HG03439 (cell line): Measurements from ENCODE around the gene SERINC1.
"Not testable (repeated sequence)": the region's sequence is repeated elsewhere in the genome, so short reads cannot be mapped to it uniquely, and the experiment has no call there.

ENCODE experiments used
- ATAC-seq: cut with Tn5 transposase; IDR thresholded peaks from one replicate; pipeline ENCODE4 v1.9.1; 2021; ENCODE audit warnings: mild to moderate bottlenecking, moderate library complexity; ENCODE audit not compliant: unreplicated experiment

The SERINC1 gene

DNA sequence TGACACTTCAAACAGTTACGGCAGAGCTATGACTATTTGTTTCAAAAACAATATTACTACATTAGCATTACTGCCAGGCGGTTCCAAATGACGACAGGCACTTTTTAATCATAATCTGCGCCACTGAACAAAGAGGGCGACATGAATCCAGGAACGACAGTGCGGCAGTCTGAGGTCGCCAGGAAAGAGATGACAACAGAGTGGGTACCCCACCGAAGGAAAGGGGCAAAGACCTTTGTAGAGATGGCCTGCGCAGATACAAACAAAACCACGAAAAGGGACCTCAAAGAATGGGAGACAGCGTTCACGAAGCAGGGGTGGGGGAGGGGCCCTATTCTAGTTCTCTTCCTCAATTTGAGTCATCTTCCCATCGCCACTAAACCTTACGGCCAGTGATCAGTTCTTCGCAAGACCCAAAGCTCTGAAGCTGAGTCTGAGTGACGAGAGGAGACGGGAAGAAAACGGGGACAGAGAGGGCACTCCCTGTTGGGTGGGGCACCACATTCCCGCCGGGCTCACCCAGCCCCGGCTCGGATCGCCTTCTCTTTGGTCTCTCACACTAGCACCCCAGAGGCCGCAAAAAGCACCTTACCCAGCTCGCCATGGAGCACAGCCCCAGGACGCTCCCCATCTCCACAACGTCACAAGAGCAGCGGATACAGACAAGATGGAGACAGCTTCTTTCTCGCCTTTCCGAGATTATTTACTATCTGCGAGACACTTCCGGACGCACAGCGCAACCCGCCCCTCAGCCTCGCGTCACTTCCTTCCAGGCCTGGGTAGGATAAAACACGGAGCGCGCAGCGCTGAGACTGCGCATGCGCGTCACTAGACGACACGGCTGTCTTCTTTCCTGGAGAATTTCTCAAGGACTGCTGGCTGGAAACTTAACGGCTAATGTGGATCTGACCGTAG is at the start of gene SERINC1:
SERINC1 (minus strand) TSS at position 701 of the 915 bp plus-strand sequence; CDS start at position 631, 70 bp downstream.
- peak; percentile 99 for ATAC-seq

DNA sequence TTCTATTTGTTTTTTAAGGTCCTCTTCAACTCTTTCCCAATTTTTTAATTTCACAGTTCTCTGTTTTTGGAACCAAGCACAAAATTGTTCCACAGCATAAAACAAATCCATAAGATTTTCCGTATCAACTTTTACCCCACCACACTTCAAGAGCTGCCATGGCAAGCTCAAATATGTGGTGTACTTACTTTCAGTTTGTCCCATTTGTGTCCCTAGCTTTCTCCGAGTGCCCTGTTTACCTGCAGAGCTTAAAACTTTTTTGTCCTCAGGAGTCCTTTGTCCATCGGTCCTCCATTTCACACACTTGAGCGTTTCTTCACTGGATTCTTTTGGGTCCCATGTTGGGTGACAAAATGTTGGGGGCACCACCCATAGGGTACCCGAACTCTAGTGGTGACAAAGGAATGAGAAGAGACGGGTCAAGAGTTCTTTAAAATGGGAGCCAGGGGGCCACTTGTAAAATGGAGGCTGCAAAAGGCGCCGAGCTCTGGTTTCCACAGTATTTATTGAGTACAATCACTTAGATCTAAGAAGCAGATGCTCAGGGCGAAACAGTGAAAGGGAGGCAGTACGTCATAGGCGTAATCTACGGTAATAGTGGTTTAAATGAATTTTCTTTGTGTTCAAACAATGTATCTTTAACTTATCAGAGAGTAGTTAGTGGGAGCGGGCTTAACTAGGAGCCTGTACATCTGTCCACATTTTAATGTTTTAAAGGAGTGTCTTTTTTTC is 39.8 kb upstream of the SERINC1 start:
- ATAC-seq, result no peak

DNA sequence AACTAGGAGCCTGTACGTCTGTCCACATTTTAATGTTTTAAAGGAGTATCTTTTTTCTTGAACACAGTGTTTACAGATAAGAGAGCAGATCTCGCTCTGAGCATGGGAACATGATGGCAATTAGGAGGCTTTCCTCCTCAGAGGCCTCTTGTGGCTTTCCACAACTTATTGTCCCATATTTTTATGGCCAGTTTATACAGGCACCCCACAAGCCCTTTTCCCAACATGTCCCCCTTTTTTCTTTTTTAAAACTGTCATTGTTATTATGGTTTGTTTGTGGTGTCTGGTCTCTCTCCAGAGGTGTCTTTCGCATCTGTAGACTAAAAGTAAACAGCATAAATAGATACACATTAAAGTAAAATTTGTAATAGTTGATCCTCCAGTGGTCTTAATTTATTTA is 33.6 kb upstream of the SERINC1 start:
- ATAC-seq, result not testable (repeated sequence)

GRCh38 chr6:122501475-122501874 is 29.9 kb upstream of the SERINC1 start:
- ATAC-seq, result no peak

DNA sequence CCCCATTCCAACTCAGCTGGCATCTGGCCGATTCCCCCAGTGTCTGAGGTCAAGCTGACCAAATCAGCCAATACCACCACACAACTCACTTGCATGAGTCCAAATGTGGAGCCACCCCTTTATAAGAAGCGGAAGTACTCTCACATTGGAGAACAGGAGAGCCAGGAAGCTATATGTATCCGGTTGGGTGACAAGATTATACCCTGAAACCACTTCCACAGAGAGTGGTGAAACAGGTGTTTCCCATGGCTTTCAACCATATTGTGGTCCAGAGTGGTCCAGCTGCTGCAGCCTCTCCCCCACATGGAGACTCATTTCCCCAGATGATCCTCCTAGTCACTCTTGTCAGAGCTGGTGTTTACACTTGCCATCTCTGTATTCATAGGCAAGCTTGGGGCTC is 24.0 kb upstream of the SERINC1 start:
- ATAC-seq, result no peak

DNA sequence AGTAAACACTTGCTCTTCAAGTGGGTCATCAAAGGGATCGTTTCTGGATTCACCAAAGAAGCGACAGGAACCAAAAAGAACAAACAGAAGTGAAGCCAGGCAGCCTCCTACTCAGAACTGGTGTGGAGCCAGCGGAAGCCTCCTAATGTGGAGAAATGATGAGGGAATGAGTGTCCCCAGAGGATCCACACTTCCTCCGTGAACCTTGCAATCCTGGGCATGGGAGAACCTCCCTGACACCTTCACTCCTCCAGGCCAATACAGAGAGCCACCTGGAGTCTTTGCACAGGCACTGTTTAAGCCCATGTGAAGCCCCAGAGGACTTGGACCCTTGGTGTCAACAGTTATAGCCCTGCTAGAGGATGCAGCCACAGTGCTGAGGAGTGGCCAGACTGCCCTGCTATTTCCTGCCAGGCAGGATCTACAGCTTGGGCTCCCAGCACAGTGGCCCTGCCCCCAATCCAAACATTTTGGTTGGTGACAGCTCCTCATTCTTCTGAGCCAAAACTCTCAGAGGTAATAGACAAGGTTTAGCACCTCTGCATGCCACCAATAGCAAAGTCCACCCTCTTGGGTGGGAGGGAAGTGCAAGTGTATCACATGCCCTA is 23.2 kb upstream of the SERINC1 start:
- no peak for ATAC-seq

DNA sequence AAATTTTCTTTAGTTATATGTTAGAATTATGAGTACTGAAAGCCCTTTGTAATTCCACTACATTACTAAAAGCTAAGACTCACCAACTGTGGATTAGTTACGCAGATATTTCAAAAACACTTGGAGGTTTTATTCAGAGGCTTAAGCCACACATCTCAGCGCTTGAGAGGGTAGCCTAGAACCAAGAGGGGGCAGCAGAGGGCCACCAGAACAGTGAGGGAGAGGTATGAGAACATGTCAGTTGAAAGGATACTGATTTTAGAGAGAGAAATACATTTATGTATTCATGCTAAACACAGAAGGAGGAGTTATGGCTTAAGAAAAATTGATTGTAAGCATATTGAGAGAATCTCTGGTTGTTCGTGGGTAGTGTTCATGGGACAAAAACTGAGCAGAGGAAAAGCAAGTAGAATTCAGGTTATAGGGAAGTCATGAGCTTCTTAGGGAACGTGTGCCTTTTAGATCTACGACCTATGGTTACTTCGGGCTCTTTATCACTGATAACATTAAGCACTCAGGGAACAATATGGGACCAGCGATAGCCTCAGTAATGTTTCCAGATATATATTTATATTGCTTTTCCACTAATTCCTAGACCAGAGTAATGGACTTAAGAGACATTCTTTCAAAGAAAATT is 20.4 kb upstream of the SERINC1 start:
- peak; percentile 97 for ATAC-seq

DNA sequence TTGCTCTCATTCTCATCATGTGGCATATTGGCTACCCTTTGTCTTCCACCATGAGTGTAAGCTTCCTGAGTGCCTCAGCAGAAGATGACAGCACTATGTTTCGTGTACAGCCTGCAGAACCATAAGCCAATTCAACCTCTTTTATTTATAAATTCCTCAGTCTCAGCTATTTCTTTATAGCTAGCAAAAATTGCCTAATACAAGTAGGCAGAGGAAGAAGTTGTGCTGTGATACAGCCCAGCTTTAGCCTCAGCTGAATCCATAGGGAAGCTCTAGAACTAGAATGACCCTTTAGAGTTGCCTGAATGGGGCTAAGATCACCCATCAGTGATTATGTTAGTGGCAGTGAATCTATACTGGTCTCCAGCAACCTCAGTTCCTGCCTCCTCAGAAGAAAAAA is 19.0 kb upstream of the SERINC1 start:
- ATAC-seq, result no peak

GRCh38 chr6:122484760-122485159 is 13.2 kb upstream of the SERINC1 start:
- ATAC-seq, result peak; percentile 74

DNA sequence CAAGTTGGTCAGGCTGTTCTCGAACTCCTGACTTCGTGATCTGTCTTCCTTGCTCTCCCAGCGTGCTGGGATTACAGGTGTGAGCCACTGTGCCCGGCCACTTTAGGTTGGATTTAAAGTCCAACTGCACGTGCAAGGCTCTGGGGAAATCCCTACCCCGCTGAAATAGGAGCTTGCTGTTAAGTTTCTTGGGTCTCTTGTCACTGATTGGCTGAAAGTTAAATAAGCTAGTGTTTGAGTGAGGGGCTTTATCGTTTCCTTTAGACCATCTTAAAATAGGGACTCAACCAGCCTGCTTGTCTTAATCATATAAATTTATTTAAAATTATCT is 11.1 kb upstream of the SERINC1 start:
- ATAC-seq, result no peak

DNA sequence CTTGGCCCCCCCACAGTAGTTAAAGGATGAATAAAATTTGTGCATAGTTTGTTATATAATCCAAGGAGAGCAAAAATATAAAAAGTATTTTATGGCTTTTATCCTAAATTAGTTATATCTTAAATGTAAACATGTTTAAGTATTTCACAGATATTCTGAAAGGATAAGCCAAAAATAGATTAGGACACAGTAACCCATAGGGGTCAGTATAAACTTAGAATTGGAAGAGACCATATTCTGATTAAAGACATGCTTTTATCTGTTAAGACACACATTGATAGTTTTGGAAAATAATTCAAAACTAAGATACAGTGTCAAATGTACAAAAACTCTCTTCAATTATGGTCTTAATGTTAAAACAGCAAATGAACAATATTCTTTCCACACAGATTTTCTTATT is 4.5 kb upstream of the SERINC1 start:
- no peak for ATAC-seq

DNA sequence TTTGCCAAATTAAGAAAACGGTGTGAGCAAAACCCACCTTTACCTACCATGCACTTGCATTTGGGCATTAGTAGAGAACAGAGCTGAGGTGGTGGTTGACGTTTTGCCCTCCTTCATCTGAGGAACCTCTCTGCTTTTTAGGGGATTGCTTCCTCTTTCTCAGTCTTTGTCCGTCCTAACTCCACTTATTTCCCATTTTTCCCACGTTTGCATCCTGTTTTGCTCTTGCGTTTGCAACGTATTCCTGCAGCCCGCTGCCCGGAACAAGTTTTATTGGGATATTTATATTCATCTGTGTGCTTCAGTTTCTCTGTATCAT is 374 bp upstream of the SERINC1 start:
- ATAC-seq, result peak; percentile 56

DNA sequence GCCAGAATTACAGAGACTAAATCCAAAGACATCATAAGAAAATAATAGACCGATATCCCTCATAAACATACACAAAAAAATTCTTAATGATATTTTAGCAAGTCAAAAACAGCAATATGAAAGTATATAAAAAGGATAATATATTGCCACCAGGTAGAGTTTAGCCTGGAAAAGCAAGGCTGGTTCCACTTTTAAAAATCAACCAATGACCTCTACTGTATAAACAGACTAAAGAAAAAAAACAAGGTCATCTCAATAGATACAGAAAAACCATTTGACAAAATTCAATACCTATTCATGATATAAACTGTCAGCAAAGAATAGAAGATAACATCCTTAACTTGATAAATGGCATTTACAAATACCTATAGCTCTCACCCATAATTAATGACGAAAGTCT is 9.7 kb downstream of the SERINC1 start:
- no peak for ATAC-seq

- ATAC-seq, result not testable (repeated sequence)
Measured at GRCh38 chr6:122459865-122460416, 11.7 kb downstream of the SERINC1 start.

DNA sequence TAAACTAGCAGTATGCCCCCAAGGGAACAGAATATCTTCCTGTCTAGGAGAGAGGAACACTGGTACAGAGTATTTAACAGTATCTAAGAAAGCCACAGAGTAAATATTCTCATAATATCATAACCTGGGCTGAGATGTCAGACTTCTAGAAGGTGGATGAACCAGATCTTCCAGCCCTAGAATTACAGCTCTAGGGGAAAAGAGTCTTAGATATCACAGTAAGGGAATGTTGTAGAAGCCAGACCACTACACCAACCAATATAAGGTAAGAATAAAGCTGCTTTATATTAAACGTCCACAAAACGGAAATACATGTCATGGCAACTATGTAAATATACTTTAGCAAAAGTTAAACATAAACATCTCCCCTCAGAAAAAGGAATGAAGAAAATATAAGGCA is 12.4 kb downstream of the SERINC1 start:
- ATAC-seq, result no peak

DNA sequence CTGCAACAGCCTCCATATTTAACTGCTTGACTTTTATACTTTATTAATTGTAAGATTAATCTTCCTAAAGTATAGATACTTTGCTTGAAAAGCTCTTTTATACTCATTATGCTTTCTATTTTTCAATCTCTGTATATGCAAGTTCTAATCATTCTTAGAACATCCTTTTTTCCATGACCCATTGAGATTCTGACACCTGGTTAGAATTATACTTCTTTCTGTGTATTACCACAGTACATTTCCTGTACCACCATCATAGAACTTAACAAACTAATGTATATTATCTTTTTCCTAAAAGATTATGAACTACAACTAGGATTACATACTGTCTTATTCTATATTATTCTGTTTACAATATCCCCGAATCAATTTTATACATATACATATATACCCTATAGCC is 13.5 kb downstream of the SERINC1 start:
- ATAC-seq, result no peak

- not testable (repeated sequence) for ATAC-seq
Measured at GRCh38 chr6:122455116-122455515, 16.5 kb downstream of the SERINC1 start.

- ATAC-seq, result no peak
Measured at GRCh38 chr6:122454673-122455072, 16.9 kb downstream of the SERINC1 start.

GRCh38 chr6:122452509-122452908 is 19.1 kb downstream of the SERINC1 start:
- no peak for ATAC-seq

GRCh38 chr6:122449069-122449468 is 22.5 kb downstream of the SERINC1 start:
- no peak for ATAC-seq

- ATAC-seq, result no peak
Measured at GRCh38 chr6:122445274-122445673, 26.3 kb downstream of the SERINC1 start.
